ENCODE data around the gene VCX3B. TPM values are rescaled to one million over a fixed set of nuclear protein-coding genes. Genes with fewer than 3 reads are reported as not detected.

Gene VCX3B
- total and polyA plus RNA-seq, 8 donors = 0.68 TPM; not detected in 7

DNA sequence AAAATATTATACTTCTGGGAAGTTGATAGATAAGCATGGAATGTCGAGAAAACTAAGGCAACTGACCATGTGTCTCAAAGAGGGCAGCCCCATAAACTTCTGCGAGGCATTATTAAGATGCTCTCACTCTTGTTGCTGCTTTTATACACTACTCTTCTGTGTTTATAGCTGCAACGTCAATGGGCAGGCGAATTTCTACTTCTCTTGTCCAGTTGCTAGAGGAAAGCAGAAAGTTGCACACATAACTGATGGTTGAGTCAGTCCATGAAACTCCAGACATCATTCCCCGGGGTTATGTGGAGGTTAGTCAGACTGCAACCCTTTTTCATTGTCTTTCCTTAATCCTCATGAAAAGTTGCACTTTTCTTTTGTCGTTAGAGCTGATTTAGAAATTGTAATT lies 39.8 kb downstream of the VCX3B start:
- Histone ChIP-seq H3K4me1 (no peaks in the 10 kb centered on the region), H3K27me3 (peaks cover 0 to 5% (median 0%) of the 10 kb centered on the region in 4 donors), H3K27ac (no peak overlapping the region), H3K36me3 (no peaks in the 10 kb centered on the region), H3K4me3 (no peak overlapping the region), H3K9me3 (no peaks in the 10 kb centered on the region)
- TF ChIP-seq, protein P1, sequence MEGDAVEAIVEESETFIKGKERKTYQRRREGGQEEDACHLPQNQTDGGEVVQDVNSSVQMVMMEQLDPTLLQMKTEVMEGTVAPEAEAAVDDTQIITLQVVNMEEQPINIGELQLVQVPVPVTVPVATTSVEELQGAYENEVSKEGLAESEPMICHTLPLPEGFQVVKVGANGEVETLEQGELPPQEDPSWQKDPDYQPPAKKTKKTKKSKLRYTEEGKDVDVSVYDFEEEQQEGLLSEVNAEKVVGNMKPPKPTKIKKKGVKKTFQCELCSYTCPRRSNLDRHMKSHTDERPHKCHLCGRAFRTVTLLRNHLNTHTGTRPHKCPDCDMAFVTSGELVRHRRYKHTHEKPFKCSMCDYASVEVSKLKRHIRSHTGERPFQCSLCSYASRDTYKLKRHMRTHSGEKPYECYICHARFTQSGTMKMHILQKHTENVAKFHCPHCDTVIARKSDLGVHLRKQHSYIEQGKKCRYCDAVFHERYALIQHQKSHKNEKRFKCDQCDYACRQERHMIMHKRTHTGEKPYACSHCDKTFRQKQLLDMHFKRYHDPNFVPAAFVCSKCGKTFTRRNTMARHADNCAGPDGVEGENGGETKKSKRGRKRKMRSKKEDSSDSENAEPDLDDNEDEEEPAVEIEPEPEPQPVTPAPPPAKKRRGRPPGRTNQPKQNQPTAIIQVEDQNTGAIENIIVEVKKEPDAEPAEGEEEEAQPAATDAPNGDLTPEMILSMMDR (IDR thresholded peaks at IDR 0.05) = no peak
- 50 to 55% methylated on average over 6 of the region's 6 CpGs for WGBS, 2 donors
- intact Hi-C loops (cut with DNase I) = no loop called here
- ATAC-seq (no peak), FAIRE-seq (no peak), DNase-seq (no peak)

All from pancreas (tissue), 10 donors.